ENCODE data around the gene AP1M1.

- TF ChIP-seq, protein P1, sequence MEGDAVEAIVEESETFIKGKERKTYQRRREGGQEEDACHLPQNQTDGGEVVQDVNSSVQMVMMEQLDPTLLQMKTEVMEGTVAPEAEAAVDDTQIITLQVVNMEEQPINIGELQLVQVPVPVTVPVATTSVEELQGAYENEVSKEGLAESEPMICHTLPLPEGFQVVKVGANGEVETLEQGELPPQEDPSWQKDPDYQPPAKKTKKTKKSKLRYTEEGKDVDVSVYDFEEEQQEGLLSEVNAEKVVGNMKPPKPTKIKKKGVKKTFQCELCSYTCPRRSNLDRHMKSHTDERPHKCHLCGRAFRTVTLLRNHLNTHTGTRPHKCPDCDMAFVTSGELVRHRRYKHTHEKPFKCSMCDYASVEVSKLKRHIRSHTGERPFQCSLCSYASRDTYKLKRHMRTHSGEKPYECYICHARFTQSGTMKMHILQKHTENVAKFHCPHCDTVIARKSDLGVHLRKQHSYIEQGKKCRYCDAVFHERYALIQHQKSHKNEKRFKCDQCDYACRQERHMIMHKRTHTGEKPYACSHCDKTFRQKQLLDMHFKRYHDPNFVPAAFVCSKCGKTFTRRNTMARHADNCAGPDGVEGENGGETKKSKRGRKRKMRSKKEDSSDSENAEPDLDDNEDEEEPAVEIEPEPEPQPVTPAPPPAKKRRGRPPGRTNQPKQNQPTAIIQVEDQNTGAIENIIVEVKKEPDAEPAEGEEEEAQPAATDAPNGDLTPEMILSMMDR (IDR thresholded peaks at IDR 0.05): no peak
- TF ChIP-seq POLR2A (IDR thresholded peaks at IDR 0.05): no peak
Measured at GRCh38 chr19:16265890-16266585, 68.3 kb downstream of the AP1M1 start.

All from uterus (tissue), 2 donors.